Neural cell (in vitro differentiated cells): ENCODE measurements around the gene SLC36A4.

Experiments used
- MXI1 ChIP-seq: fragments of 450-650 bp; conservative IDR thresholded peaks from 2 replicates; pipeline ENCODE4 v1.6.1; 2014; ENCODE audit warnings: antibody characterized with exemption, mild to moderate bottlenecking; ENCODE audit not compliant: poor library complexity, severe bottlenecking
- POLR2AphosphoS5 ChIP-seq: IDR thresholded peaks from 2 replicates; pipeline ENCODE4 v1.6.1; 2012
- TF ChIP-seq, protein P1 (sequence below): fragments of 450-650 bp; IDR thresholded peaks from 2 replicates; pipeline ENCODE4 v1.5.1; 2014; ENCODE audit warnings: antibody characterized with exemption, mild to moderate bottlenecking, moderate library complexity; ENCODE audit not compliant: poor library complexity, severe bottlenecking

DNA sequence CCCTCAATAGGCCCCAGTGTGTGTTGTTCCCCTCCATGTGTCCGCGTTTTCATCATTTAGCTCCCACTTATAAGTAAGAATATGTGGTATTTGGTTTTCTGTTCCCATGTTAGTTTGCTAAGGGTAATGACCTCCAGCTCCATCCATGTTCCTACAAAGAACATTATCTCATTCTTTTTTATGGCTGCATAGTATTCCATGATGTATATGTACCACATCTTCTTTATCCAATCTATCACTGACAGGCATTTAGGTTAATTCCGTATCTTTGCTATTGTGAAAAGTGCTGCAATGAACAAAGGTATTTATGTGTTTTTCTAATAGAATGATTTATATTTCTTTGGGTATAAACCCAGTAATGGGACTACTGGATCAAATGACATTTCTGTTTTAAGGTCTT lies 42.1 kb downstream of the SLC36A4 start:
- TF ChIP-seq POLR2AphosphoS5 (no peak), MXI1 (no peak)
- TF ChIP-seq, protein P1, sequence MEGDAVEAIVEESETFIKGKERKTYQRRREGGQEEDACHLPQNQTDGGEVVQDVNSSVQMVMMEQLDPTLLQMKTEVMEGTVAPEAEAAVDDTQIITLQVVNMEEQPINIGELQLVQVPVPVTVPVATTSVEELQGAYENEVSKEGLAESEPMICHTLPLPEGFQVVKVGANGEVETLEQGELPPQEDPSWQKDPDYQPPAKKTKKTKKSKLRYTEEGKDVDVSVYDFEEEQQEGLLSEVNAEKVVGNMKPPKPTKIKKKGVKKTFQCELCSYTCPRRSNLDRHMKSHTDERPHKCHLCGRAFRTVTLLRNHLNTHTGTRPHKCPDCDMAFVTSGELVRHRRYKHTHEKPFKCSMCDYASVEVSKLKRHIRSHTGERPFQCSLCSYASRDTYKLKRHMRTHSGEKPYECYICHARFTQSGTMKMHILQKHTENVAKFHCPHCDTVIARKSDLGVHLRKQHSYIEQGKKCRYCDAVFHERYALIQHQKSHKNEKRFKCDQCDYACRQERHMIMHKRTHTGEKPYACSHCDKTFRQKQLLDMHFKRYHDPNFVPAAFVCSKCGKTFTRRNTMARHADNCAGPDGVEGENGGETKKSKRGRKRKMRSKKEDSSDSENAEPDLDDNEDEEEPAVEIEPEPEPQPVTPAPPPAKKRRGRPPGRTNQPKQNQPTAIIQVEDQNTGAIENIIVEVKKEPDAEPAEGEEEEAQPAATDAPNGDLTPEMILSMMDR, result no peak
